NCI-H446 (cell line): Measurements from ENCODE around the gene TTYH2.
"Not testable (repeated sequence)": the region's sequence is repeated elsewhere in the genome, so short reads cannot be mapped to it uniquely, and the experiment has no call there.

Source experiments
- DNase-seq, 2 experiments: peaks; one replicate each; lab custom pipeline; 2025; lab: John Stamatoyannopoulos, UW

The TTYH2 gene

DNA sequence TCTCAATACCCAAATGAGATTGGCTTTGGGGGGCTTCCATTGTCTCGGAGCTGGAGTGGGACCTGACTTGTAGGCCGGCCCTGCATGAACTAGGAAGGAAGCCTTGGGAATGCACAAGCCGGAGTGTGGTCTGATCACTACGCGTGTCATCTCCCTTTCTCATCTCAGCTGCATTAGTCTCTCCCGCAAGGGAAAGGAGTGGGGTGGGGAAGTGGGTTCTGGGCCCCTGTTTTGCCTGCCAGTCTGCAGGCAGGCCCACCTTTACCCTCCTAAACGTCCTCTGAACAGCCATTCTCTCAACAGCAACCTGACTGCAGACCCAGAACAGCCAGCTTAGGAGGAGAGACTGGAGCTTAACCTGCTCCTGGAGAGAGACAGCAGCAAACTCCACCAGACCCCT, 49.2 kb downstream of the TTYH2 start:
- DNase-seq, result no peak

DNA sequence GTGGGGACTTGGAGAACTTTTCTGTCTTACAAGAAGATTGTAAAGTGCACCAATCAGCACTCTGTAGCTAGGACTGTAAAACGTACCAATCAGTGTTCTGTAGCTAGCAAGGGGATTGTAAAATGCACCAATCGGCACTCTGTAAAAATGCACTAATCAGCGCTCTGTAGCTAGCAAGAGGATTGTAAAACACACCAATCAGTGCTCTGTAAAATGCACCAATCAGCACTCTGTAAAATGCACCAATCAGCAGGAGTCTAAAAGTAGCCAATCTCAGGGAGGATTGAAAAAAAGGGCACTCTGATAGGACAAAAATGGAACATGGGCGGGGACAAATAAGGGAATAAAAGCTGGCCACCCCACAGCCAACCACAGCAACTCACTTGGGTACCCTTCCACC, 53.7 kb downstream of the TTYH2 start:
- not testable (repeated sequence) for DNase-seq

DNA sequence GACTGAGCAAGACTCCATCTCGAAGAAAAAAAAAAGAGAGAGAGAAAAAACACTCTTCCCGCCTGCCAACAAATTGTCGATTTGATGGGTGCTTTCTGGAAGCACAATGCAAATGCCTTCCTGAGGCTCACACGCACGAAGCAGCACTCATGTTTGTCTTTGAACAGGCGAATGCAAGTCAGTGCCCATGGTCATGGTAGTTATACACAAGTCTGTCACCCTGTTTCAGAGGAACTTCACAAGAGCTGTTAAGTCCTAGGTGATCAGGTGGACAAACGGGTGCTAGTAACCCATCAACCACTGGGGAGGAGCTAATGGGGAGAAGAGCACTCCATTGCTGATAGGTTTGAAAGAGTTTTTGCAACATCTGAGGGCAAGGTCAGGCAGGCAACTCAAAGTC, 54.2 kb downstream of the TTYH2 start:
- no peak for DNase-seq

DNA sequence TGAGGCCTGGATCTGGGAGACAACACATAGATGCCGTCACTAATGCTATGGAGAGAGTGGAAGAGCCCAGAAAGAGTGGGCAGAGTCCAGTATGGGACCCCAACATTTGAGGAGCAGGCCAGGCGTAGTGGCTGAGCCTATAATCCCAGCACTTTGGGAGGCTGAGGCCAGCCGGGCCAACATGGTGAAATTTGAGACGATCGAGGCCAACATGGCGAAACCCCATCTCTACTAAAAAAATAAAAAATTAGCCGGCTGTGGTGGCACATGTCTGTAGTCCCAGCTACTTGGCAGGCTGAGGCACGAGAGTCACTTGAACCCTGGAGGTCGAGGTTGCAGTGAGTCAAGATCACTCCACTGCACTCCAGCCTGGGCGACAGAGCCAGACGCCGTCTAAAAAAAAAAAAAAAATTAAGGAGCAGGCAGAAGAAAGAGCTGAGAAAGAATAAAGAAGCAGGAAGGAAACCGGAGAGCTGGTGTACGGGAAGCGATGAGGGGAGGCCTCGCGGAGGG, 54.7 kb downstream of the TTYH2 start:
- no peak for DNase-seq

DNA sequence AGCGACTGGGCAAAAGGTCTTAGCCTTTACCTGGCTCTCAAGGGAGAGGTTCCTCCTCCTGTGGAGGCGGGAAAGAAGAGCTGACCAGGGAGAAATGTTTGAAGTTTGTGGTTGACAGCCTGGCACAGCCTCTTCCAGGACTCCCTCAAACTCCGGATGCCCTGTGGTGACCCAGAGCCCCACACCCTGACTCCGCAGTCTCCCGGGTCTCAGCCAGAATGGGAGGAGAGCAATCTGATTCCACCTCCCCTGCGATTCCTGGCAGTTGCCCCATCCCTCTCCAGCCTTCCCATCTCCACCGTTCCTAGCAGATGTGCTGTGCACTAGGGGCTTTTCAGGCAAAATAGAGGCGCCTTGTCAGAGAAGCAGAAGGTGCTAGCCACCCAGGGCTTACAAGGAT, 55.2 kb downstream of the TTYH2 start:
- DNase-seq, result no peak

DNA sequence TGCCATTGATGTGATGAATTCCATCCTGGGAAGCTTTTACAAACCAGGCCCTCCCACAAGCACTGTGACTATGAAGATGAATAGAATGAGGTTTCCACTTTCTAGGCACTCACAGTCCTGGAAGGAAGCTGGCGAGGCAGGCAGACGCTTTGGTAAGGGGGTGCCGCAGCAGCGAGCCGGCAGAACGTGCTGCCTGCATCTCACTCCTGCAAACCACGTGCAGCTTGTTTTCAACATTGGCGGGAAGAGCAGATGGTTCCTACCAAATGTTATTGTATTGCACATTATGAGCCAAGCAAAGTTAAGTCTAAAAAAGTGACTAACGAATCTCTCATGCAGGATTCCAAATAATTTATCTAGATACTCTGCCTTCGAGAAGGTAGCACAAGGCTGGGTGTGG, 57.0 kb downstream of the TTYH2 start:
- DNase-seq, result peak in 1 of 2 experiments; percentile 29

DNA sequence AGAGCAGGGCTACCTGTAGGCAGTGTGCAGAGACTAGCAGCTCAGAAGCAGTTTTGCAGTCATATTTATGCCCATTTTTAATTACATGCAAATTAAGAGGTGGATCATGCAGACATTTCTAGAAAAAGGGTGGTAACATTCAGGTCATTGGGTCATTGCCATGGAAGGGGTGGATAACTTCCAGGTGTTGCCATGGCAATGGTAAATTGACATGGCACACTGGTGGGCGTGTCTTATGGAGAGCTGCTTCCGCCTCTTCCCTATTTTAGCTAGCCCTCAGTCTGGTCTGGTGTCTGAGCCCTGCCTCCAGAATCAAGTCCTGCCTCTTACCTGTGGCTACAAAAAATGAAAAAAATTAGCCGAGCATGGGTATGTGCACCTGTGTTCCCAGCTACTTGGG, 57.9 kb downstream of the TTYH2 start:
- no peak for DNase-seq

DNA sequence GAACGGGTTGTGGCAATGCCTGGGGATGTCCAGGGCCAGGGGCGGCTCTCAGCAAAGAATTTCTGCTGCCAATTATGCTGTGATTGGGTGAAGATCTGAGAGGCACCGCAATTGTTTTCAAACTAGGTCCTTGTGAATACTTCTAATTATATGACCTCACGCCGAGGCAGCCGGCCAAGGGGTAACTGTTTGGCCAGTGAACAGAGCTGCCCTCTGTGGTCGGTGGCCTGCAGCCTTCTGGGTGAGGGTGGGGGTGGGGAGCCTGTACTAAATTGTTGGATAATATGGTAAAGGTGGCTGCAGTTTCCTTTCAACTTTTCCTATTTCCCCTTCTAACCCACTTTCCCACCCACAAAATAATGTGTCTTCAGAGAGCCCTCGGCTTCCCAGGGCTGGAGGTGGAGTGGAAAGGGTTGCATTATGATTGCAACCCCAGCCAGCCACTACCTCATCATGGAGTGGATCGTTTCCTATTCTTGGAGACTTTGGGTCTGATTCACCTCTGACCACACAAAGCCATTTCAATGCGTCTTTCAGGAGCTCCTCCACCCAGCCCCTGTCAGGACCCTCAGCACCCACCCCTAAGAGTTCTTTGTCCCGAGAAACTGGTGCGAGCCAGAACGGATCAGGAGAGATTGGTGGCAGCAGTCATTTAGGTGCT, 58.7 kb downstream of the TTYH2 start:
- DNase-seq, result no peak

DNA sequence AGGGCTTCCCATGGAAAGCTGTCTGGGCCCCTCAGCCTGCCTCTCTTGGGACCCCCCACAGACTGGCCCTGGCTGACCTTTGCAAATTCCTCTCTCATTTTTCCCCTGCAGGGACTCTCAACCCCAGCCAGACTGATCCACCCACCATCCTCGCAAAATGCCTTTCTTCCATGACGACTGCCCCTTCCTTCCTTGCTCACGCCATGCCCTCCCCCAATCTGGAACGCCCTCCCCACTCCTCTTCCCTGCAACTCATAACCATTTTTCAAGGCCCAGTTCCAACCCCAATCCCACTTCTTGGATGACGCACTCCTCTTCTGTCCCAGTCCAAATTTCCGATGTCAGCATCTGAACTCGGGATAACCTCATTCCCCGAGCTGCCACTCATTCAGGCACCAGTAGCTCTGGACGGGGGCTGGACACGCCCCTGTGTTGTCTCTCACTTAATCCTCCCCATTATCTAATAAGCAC, 59.4 kb downstream of the TTYH2 start:
- DNase-seq, result no peak

DNA sequence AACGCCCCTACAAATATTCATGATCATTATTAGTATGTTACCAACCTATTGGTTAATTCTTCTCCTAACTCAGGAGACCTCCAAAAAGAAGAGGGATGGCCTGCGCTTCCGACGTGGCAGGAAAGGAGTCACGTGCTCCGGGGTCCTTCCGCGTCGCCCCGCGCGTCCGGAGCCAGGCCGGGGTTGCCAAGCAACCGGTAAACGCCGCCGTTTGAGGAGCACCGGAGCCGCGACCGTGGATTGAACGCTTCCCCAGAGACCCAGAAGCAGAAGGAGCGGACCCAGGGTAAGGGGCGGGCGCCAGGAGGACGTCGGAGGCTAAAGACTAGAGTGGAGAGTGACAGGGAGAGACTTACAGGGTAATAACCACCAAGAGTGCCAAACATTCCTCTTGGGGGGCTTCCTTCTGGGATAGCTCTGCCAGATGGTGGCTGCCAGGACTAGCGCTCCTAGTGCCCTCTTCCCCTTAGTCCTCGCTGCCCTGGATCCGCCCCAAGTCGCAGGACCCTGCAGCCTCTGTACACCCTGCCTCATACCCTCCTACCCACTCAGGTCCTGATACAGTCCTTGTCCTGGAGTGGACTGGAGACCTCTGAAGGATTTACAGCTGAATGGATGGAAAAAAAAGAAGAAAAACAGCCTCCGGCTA, 60.8 kb downstream of the TTYH2 start, which contains the start of gene DNAI2:
Gene DNAI2, plus strand, starts transcription at position 175 of the 649 bp plus-strand sequence. CDS start 7,584 bp downstream, outside the sequence.
- DNase-seq, result no peak

DNA sequence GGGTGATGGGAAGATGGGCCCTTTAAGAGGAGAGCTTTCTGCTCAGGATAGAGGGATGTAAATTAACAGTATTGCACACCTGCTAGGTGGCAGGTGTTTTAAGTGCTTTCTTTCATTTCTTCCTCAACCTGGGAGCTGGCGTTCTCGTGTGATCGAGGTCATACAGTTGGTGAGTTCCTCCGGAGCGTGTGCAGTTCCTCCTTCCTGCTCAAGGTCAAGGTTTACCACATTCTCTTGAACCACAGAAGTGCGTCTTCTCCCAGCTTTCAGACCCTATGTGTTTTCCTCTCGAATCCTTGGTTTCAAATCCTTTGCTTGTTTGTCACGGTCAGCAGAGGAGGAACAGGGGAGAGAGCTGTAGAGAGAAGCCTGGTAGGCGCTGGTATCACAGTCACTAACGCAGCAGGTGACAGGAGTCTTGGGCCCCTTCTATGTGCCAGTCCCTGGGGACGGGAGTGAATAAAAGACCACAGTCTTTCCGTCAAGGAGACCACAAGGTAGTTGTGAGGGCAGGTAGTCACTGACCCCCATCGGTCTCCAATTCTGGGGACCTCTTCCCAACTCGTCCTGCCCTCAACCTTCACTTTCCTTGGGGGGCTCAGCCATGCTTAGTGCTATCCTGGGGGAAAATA, 61.5 kb downstream of the TTYH2 start:
- DNase-seq, result no peak

DNA sequence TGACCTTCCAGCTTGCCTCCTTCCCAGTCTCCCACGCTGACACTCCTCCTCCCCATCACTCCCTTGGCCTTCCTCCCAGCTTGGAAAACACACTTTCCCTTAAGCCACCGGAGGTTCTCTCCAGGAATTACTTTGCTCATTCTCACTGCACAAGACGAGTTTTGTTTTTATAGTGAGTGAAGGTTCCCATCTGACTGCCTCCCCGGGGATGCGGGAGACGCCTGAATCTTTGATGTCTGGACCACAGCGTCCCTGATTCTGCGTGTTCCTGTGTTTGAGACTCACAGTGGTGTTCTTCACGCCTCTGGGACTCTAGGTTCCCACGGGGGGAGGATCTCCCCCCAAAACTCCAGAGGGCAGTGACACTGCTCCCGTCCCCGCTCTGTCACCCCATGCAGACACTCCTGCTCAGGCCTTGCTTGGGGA, 62.7 kb downstream of the TTYH2 start:
- no peak for DNase-seq

DNA sequence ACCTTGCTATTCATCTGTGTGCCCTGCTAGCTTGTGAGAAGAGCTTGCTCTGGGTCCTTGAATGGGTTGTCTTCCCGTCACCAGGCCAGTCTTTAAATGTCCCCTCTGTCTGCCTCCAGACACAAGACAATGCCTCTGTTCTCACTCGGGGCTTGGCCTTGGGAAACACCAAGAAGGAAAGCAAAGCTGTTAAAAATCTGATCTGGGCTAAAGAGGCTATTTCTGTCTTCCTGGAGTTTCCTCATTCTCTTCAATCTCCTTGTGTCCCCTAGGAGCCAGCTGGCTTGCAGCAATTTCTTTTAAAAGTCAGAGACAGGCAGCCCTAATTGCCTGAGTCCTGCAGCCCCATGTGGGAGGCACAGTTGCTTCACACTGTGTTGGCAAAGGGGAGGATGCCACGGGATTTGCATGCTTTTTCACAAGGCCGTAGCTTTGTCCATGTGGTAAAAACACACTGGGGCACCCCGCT, 63.2 kb downstream of the TTYH2 start:
- no peak for DNase-seq

DNA sequence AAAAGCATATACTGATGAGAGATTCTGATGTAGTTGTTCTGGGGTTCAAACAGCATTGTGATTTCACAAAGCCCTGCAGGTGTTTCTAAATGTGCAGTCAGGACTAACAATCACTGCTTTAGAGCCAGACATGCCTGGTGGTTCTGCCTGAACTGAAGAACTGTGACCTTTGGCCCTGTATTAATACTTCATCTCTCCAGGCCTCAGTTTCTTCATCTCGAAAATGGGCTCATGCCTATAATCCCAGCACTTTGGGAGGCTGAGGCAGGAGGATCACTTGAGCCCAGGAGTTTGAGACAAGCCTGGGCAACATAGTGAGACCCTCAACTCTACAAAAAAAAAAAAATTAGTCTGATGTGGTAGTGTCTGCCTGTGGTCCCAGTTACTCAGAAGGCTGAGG, 64.6 kb downstream of the TTYH2 start:
- DNase-seq, result no peak

DNA sequence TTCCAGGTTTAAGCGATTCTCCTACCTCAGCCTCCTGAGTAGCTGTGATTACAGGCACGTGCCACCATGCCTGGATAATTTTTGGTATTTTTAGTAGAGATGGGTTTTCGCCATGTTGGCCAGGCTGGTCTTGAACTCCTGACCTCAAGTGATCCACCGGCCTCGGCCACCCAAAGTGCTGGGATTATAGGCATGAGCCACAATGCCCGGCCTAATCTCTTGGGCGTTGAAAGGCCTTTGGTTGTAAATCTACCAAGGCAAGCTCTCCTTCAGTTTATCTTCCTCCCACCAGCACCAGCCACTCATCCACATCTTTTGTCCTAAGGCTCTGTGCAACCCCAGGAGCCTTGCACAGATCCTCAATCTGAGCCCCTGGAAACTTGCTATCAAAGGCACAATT, 66.2 kb downstream of the TTYH2 start:
- not testable (repeated sequence) for DNase-seq

DNA sequence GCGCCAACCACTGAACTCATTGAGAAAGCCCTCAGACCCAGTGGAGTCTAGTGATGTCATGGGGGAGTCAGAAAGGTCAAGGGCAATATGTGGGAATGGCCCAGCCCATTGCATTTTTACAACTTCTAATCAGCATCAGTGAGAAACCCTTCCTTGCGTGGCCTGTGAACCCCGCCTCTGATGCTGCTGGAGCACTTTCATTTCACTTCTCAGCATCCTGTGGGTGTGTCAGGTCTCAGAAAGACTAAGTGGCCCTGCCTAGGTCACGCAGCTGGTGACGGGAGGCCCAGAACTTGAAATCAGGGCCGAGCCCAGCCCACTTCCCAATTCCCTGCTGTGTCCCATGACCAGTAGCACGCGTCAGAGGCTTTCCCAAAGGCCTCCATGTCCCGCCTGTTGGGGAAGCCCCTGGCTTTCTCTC, 66.7 kb downstream of the TTYH2 start:
- DNase-seq, result no peak

DNA sequence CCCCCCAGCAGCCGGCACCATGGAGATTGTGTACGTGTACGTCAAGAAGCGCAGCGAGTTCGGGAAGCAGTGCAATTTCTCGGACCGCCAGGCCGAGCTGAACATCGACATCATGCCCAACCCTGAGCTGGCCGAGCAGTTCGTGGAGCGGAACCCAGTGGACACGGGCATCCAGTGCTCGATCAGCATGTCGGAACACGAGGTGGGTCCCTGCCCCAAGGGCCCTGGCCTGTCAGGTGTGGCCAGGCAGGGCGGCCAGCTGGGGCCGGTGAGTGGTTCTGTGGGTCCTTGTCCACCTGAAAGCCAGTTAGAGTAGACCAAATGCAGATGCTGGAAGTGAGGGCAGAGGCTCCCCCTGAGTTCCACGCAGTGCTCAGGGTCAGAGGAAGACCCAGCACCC, 68.4 kb downstream of the TTYH2 start:
- no peak for DNase-seq

DNA sequence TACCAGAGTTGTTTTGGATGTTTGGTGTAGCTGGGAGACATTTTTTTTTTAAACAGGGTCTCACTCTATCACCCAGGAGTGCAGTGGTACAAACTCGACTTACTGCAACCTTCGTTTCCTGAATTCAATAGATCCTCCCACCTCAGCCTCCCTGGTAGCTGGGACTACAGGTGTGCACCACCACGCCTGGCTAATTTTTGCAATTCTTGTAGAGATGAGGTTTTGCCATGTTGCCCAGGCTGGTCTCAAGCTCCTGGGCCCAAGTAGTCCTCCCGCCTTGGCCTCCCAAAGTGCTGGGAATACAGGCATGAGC, 68.9 kb downstream of the TTYH2 start:
- not testable (repeated sequence) for DNase-seq

DNA sequence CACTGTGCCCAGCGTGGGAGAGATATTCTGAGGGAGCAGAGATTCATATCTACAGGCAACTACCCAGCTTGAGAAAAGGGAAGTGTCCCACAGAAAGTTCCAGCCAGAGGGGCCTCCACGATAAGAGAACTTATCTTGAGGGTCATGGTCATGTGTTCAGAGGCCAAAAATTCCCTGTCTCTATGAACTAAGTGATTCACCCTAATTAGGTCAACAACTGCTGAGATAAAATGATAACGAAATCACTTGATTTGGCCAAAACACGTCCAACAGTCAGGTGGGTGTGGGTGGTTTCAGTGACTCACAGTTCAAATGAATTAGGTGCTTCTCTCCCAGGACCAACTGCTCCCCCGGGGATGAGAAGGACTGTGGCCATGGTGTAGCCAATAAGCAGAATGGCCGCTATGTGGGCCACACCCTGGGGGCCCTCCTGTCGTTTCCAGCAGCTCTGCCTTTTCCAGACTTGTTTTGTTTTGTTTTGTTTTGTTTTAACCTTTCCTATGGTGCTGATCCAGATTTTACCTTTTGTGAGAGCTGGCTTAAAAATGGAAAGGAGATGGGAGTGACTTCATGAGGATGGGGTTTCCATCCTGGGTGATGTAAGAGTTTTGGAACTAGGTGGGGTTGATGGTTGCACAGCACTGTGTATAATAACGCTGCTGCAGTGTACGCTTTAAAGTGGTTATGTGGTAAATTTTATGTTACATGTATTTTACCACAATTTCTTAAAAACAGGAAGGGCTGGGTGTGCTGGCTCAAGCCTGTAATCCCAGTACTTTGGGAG, 69.4 kb downstream of the TTYH2 start:
- no peak for DNase-seq

DNA sequence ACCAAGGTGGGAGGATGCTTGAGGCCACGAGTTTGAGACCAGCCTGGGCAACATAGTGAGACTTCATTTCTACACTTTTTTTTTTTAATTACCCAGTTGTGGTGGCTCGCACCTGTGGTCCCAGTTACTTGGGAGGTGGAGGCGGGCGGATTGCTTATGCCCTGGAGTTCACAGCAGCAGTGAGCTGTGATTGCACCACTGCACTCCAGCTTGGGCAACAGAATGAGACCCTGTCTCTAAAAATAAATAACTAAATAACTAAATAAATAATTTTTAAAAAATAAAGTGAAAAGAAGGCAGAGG, 70.0 kb downstream of the TTYH2 start:
- no peak for DNase-seq

DNA sequence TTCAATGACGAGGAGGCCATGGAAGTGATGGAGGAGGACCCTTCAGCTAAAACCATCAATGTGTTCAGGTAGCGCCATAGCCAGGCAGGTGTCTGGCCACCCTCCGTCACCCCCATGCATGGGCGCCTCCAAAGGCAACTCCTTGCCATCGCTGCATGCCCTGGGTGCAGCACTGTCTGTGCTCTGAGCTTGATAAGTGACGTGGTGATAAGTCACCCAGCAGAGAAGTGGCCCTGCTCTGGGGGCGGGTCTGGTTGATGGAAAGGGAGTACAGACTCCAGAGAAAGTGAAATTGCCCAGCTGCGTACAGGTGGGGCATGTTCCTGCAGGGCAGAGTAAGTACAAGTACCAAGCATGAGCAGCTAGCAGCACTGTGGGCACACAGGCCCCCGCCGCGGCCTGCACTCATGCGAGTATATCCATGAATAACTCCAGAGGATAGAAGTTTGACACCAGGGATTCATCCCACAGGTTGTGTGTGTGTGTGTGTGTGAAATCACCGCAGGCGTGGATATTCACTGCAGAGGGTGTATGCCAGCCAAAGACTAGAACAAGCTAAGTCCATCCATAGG, 73.7 kb downstream of the TTYH2 start:
- DNase-seq, result no peak

DNA sequence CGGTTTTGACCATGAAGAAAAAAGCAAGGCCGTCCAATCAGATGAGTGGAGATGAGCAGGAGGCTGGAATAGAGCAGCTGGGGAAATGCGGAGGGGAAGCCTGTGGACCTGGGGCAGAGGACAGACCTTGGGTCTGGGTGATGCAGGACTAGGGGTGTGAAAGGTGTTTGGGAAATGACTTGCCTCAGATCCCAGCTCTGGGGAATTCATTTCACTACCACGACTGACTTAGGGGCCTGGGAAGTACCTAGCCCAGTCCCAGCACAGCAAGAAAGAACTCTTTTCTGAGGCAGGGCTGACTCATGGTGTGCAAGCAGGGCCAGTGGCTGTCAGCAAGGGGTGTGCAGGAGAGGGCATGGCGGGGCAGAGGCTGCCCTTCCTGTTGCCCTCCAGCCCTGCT, 75.4 kb downstream of the TTYH2 start:
- DNase-seq, result no peak
